Measurements from ENCODE around the gene RPL36A. TPM values are rescaled to one million over a fixed set of nuclear protein-coding genes. Genes with fewer than 3 reads are reported as not detected.

Gene RPL36A
- total RNA-seq, 1 experiment from 2014 or later = 377 TPM

- BruUV-seq (replicated peaks) = no TSS peak
- no peaks in the 10 kb centered on the region for H3K9me3 Mint-ChIP-seq (ENCODE audit: unreplicated experiment)
- peak overlapping the region; percentile 95 for H3K27ac Mint-ChIP-seq (ENCODE audit: unreplicated experiment)
- no peak for DNase-seq
- peaks cover 25% of the 10 kb centered on the region for H3K36me3 Mint-ChIP-seq (ENCODE audit: insufficient read depth, unreplicated experiment)
- H3K36me3 ChIP-seq (ENCODE audit: control insufficient read depth, insufficient read depth, low read length) = no peaks in the 10 kb centered on the region
- ChIA-PET CTCF (interaction anchor here (1.2 kb wide), 1 partner anchor 17 kb away, joined by 4 read pairs; the partner anchor contains the start of gene RPL36A), POLR2A (interaction anchor here (0.7 to 1.2 kb wide), 2 partner anchors 16 to 39 kb away, joined by 3 to 5 read pairs; partner anchors contain the start of gene RPL36A)
- no peaks in the 10 kb centered on the region for H3K27me3 ChIP-seq (replicated peaks; ENCODE audit: control insufficient read depth, insufficient read depth, low read length)
- H3K4me1 Mint-ChIP-seq (ENCODE audit: low read depth, unreplicated experiment) = no peaks in the 10 kb centered on the region
- no peak for TF ChIP-seq CTCF (IDR thresholded peaks at IDR 0.05; ENCODE audit: insufficient read depth in 1 of 2, low read depth in 1 of 2, low read length in 1 of 2, severe bottlenecking in 1 of 2, unreplicated experiment in 1 of 2)
- intact Hi-C loops (cut with micrococcal nuclease; ENCODE audit: unreplicated experiment) = loop anchor here (1.0 kb wide), 1 partner anchor 17 kb away; no protein-coding TSS in a partner anchor
- H3K27me3 Mint-ChIP-seq (ENCODE audit: insufficient read depth, unreplicated experiment) = no peaks in the 10 kb centered on the region
- peak overlapping the region; percentile 54 for H3K4me3 ChIP-seq (ENCODE audit: low read depth, low read length)
- no peaks in the 10 kb centered on the region for H3K9me3 ChIP-seq
- peak overlapping the region; percentile 91 for H3K4me3 Mint-ChIP-seq (ENCODE audit: unreplicated experiment)
- H3K4me1 ChIP-seq = no peaks in the 10 kb centered on the region
Observed at GRCh38 chrX:101407167-101407747, 16.4 kb downstream of the RPL36A start.

GRCh38 chrX:101407748-101408531 is 17.1 kb downstream of the RPL36A start, which contains the start of the genes GLA and HNRNPH2:
Gene GLA, minus strand, starts transcription at chrX:101407925. Its CDS starts 22 bp downstream, at chrX:101407903.
Gene HNRNPH2, plus strand, starts transcription at chrX:101408222. Its CDS starts 3,767 bp downstream, at chrX:101411989.
- DNase-seq = peak; percentile 87 to 94
- Mint-ChIP-seq H3K9me3 (ENCODE audit: unreplicated experiment) (no peaks in the 10 kb centered on the region), H3K36me3 (ENCODE audit: insufficient read depth, unreplicated experiment) (peaks cover 27% of the 10 kb centered on the region), H3K4me1 (ENCODE audit: low read depth, unreplicated experiment) (no peaks in the 10 kb centered on the region), H3K27me3 (ENCODE audit: insufficient read depth, unreplicated experiment) (no peaks in the 10 kb centered on the region), H3K4me3 (ENCODE audit: unreplicated experiment) (peak within 1 kb of the TSS; percentile 91), H3K27ac (ENCODE audit: unreplicated experiment) (peak within 1 kb of the TSS; percentile 95)
- ChIA-PET CTCF (interaction anchor here (1.2 kb wide), 1 partner anchor 17 kb away, joined by 4 read pairs; the partner anchor contains the start of gene RPL36A), POLR2A (interaction anchor here (0.7 to 1.2 kb wide), 2 partner anchors 17 to 40 kb away, joined by 3 to 5 read pairs; partner anchors contain the start of gene RPL36A)
- no peaks in the 10 kb centered on the region for H3K36me3 ChIP-seq (ENCODE audit: control insufficient read depth, insufficient read depth, low read length)
- H3K4me1 ChIP-seq = no peaks in the 10 kb centered on the region
- TF ChIP-seq CTCF (IDR thresholded peaks at IDR 0.05; ENCODE audit: insufficient read depth in 1 of 2, low read depth in 1 of 2, low read length in 1 of 2, severe bottlenecking in 1 of 2, unreplicated experiment in 1 of 2) = no peak
- H3K9me3 ChIP-seq = no peaks in the 10 kb centered on the region
- intact Hi-C loops (cut with micrococcal nuclease; ENCODE audit: unreplicated experiment) = loop anchor here (1.0 kb wide), 1 partner anchor 18 kb away; no protein-coding TSS in a partner anchor
- BruUV-seq (replicated peaks) = no TSS peak
- no peaks in the 10 kb centered on the region for H3K27me3 ChIP-seq (replicated peaks; ENCODE audit: control insufficient read depth, insufficient read depth, low read length)
- H3K4me3 ChIP-seq (ENCODE audit: low read depth, low read length) = peak within 1 kb of the TSS; percentile 64

- no peaks in the 10 kb centered on the region for H3K4me1 ChIP-seq
- H3K27me3 Mint-ChIP-seq (ENCODE audit: insufficient read depth, unreplicated experiment) = no peaks in the 10 kb centered on the region
- H3K4me3 ChIP-seq (ENCODE audit: low read depth, low read length) = peak overlapping the region; percentile 64
- BruUV-seq (replicated peaks) = TSS peak; percentile 76
- intact Hi-C loops (cut with micrococcal nuclease; ENCODE audit: unreplicated experiment) = no loop called here
- no peak for DNase-seq
- no peaks in the 10 kb centered on the region for H3K4me1 Mint-ChIP-seq (ENCODE audit: low read depth, unreplicated experiment)
- no peak for TF ChIP-seq CTCF (IDR thresholded peaks at IDR 0.05; ENCODE audit: insufficient read depth in 1 of 2, low read depth in 1 of 2, low read length in 1 of 2, severe bottlenecking in 1 of 2, unreplicated experiment in 1 of 2)
- POLR2A ChIA-PET = no interaction called here
- peak overlapping the region; percentile 95 for H3K27ac Mint-ChIP-seq (ENCODE audit: unreplicated experiment)
- CTCF ChIA-PET = no interaction called here
- no peaks in the 10 kb centered on the region for H3K27me3 ChIP-seq (replicated peaks; ENCODE audit: control insufficient read depth, insufficient read depth, low read length)
- no peaks in the 10 kb centered on the region for H3K9me3 Mint-ChIP-seq (ENCODE audit: unreplicated experiment)
- peaks cover 32% of the 10 kb centered on the region for H3K36me3 Mint-ChIP-seq (ENCODE audit: insufficient read depth, unreplicated experiment)
- H3K36me3 ChIP-seq (ENCODE audit: control insufficient read depth, insufficient read depth, low read length) = no peaks in the 10 kb centered on the region
- H3K9me3 ChIP-seq = no peaks in the 10 kb centered on the region
- H3K4me3 Mint-ChIP-seq (ENCODE audit: unreplicated experiment) = peak overlapping the region; percentile 91
Observed at GRCh38 chrX:101408532-101408841, 17.7 kb downstream of the RPL36A start.

Data from Caco-2 (cell line).